Epidermal melanocyte (primary cell): ENCODE results near the gene HOXC12.

ENCODE experiments used
- DNase-seq: peaks from one replicate; pipeline ENCODE4 v3.0.0; 2011; ENCODE audit warnings: low spot score; ENCODE audit not compliant: insufficient read length

Gene HOXC12

GRCh38 chr12:54007538-54008259 lies 53.0 kb downstream of the HOXC12 start:
- DNase-seq: no peak

DNA sequence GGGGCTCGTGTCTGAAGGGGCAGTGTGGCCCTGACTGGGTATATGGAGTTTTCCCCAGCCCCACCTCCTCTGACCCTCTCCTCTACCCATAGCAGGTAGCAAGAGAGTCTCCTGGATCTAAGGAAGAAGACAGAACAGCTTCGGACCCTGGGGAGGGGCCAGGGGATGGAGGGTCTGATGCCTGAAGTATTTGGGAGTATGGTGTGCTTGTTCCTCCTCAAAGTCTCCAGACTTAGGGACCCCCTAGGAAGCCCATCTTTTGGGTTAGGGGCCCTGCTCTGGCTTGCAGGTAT lies 53.5 kb downstream of the HOXC12 start:
- DNase-seq: no peak
